Parathyroid adenoma (tissue), 2 donors: ENCODE measurements around the gene BPHL.

ENCODE experiments used
- H2AFZ ChIP-seq: fragments of 300-600 bp; sonication (generic); one replicate; pipeline ENCODE4 v1.7.0; 2017; ENCODE audit warnings: antibody characterized with exemption, mild to moderate bottlenecking
- H3K27ac ChIP-seq: fragments of 300-600 bp; sonication (generic); one replicate; pipeline ENCODE4 v1.7.0; 2017
- H3K27me3 ChIP-seq: fragments of 300-600 bp; sonication (generic); one replicate; pipeline ENCODE4 v1.7.0; 2017; ENCODE audit warnings: low read length; ENCODE audit not compliant: control insufficient read depth, insufficient read depth
- H3K36me3 ChIP-seq: fragments of 300-600 bp; sonication (generic); one replicate; pipeline ENCODE4 v1.7.0; 2017; ENCODE audit warnings: low read length; ENCODE audit not compliant: control insufficient read depth, insufficient read depth
- H3K4me1 ChIP-seq: fragments of 300-600 bp; sonication (generic); one replicate; pipeline ENCODE4 v1.7.0; 2017; ENCODE audit warnings: control low read depth
- H3K4me2 ChIP-seq: fragments of 300-600 bp; sonication (generic); one replicate; pipeline ENCODE4 v1.7.0; 2017; ENCODE audit warnings: low read length
- H3K4me3 ChIP-seq: fragments of 300-600 bp; sonication (generic); one replicate; pipeline ENCODE4 v1.7.0; 2017; ENCODE audit warnings: low read depth, low read length
- H3K79me2 ChIP-seq: fragments of 300-600 bp; sonication (generic); one replicate; pipeline ENCODE4 v1.7.0; 2017; ENCODE audit warnings: control low read depth
- H3K9ac ChIP-seq: fragments of 300-600 bp; sonication (generic); one replicate; pipeline ENCODE4 v1.7.0; 2017; ENCODE audit warnings: mild to moderate bottlenecking
- H3K9me3 ChIP-seq: fragments of 300-600 bp; sonication (generic); one replicate; pipeline ENCODE4 v1.7.0; 2017; ENCODE audit warnings: low read length; ENCODE audit not compliant: control insufficient read depth
- TF ChIP-seq, protein P1 (sequence below): fragments of 300-600 bp; sonication (generic); IDR thresholded peaks from one replicate; pipeline ENCODE4 v1.7.0; 2017; ENCODE audit warnings: antibody characterized with exemption, mild to moderate bottlenecking
- donor health status: primary hyperparathyroidism.

Gene BPHL

GRCh38 chr6:3085074-3085473 is 33.4 kb upstream of the BPHL start:
- H3K4me2 ChIP-seq = no peak overlapping the region
- no peaks in the 10 kb centered on the region for H3K27me3 ChIP-seq
- H3K9me3 ChIP-seq = no peaks in the 10 kb centered on the region
- TF ChIP-seq, protein P1, sequence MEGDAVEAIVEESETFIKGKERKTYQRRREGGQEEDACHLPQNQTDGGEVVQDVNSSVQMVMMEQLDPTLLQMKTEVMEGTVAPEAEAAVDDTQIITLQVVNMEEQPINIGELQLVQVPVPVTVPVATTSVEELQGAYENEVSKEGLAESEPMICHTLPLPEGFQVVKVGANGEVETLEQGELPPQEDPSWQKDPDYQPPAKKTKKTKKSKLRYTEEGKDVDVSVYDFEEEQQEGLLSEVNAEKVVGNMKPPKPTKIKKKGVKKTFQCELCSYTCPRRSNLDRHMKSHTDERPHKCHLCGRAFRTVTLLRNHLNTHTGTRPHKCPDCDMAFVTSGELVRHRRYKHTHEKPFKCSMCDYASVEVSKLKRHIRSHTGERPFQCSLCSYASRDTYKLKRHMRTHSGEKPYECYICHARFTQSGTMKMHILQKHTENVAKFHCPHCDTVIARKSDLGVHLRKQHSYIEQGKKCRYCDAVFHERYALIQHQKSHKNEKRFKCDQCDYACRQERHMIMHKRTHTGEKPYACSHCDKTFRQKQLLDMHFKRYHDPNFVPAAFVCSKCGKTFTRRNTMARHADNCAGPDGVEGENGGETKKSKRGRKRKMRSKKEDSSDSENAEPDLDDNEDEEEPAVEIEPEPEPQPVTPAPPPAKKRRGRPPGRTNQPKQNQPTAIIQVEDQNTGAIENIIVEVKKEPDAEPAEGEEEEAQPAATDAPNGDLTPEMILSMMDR = no peak
- H3K36me3 ChIP-seq = no peaks in the 10 kb centered on the region
- H2AFZ ChIP-seq = no peak overlapping the region
- H3K79me2 ChIP-seq = peaks cover 10% of the 10 kb centered on the region
- peaks cover 5% of the 10 kb centered on the region for H3K4me1 ChIP-seq
- H3K9ac ChIP-seq = no peak overlapping the region
- H3K27ac ChIP-seq = no peak overlapping the region
- H3K4me3 ChIP-seq = no peak overlapping the region

GRCh38 chr6:3086282-3086946 is 32.1 kb upstream of the BPHL start:
- Histone ChIP-seq H3K27me3 (no peaks in the 10 kb centered on the region), H3K36me3 (no peaks in the 10 kb centered on the region), H2AFZ (no peak overlapping the region), H3K9ac (no peak overlapping the region), H3K27ac (no peak overlapping the region), H3K79me2 (peaks cover 6% of the 10 kb centered on the region), H3K9me3 (no peaks in the 10 kb centered on the region), H3K4me3 (no peak overlapping the region), H3K4me1 (peaks cover 5% of the 10 kb centered on the region), H3K4me2 (no peak overlapping the region)
- TF ChIP-seq, protein P1 = no peak

- Histone ChIP-seq H3K9ac (no peak overlapping the region), H3K36me3 (no peaks in the 10 kb centered on the region), H3K4me2 (no peak overlapping the region), H2AFZ (no peak overlapping the region), H3K27ac (no peak overlapping the region), H3K79me2 (peaks cover 6% of the 10 kb centered on the region), H3K9me3 (no peaks in the 10 kb centered on the region), H3K27me3 (no peaks in the 10 kb centered on the region), H3K4me1 (peaks cover 5% of the 10 kb centered on the region), H3K4me3 (no peak overlapping the region)
- TF ChIP-seq, protein P1 = no peak
Measured at GRCh38 chr6:3088446-3088845, 30.1 kb upstream of the BPHL start.

GRCh38 chr6:3088968-3089367 is 29.5 kb upstream of the BPHL start:
- H3K79me2 ChIP-seq = peaks cover 6% of the 10 kb centered on the region
- TF ChIP-seq, protein P1 = no peak
- no peak overlapping the region for H3K4me2 ChIP-seq
- no peak overlapping the region for H3K4me3 ChIP-seq
- H3K9ac ChIP-seq = no peak overlapping the region
- H3K9me3 ChIP-seq = no peaks in the 10 kb centered on the region
- no peak overlapping the region for H2AFZ ChIP-seq
- H3K36me3 ChIP-seq = no peaks in the 10 kb centered on the region
- peaks cover 5% of the 10 kb centered on the region for H3K4me1 ChIP-seq
- no peak overlapping the region for H3K27ac ChIP-seq
- H3K27me3 ChIP-seq = no peaks in the 10 kb centered on the region

GRCh38 chr6:3090013-3090412 is 28.5 kb upstream of the BPHL start:
- no peaks in the 10 kb centered on the region for H3K27me3 ChIP-seq
- H3K79me2 ChIP-seq = peaks cover 4% of the 10 kb centered on the region
- H3K36me3 ChIP-seq = no peaks in the 10 kb centered on the region
- H2AFZ ChIP-seq = no peak overlapping the region
- no peak overlapping the region for H3K4me2 ChIP-seq
- H3K9ac ChIP-seq = no peak overlapping the region
- TF ChIP-seq, protein P1 = no peak
- no peak overlapping the region for H3K4me3 ChIP-seq
- peaks cover 2% of the 10 kb centered on the region for H3K4me1 ChIP-seq
- H3K9me3 ChIP-seq = no peaks in the 10 kb centered on the region
- no peak overlapping the region for H3K27ac ChIP-seq
